ENCODE results near the gene NACC2.

DNA sequence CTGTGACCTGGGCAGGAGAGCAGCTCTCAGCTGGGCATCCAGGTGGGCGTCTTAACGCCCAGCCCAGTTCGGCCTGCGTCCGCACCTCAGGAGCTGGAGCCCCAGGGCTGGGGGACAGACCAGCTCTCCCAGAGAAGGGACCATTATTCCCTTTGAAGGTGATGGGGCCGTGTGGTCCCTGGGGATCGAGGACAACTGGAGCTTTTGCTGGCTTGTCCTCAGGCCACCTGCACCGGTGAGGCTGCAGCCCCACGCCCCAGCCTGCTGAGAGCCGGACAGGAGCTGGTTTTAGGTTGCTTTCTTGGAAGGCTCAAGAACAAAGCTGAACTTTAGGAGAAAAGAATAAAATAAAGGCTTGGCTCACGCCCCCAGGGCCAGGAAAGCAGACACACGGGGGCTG, 40.9 kb downstream of the NACC2 start:
- TF ChIP-seq, protein P1, sequence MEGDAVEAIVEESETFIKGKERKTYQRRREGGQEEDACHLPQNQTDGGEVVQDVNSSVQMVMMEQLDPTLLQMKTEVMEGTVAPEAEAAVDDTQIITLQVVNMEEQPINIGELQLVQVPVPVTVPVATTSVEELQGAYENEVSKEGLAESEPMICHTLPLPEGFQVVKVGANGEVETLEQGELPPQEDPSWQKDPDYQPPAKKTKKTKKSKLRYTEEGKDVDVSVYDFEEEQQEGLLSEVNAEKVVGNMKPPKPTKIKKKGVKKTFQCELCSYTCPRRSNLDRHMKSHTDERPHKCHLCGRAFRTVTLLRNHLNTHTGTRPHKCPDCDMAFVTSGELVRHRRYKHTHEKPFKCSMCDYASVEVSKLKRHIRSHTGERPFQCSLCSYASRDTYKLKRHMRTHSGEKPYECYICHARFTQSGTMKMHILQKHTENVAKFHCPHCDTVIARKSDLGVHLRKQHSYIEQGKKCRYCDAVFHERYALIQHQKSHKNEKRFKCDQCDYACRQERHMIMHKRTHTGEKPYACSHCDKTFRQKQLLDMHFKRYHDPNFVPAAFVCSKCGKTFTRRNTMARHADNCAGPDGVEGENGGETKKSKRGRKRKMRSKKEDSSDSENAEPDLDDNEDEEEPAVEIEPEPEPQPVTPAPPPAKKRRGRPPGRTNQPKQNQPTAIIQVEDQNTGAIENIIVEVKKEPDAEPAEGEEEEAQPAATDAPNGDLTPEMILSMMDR (IDR thresholded peaks at IDR 0.05): no peak
- TF ChIP-seq POLR2AphosphoS5 (IDR thresholded peaks at IDR 0.05) (no peak), POLR2A (IDR thresholded peaks at IDR 0.05) (no peak), EP300 (IDR thresholded peaks at IDR 0.05) (no peak)
